ENCODE data around the gene FOXC2.

- TF ChIP-seq TARDBP (IDR thresholded peaks at IDR 0.05) (no peak), SUZ12 (IDR thresholded peaks at IDR 0.05) (no peak), FOXM1 (IDR thresholded peaks at IDR 0.05; ENCODE audit: borderline replicate concordance) (no peak), ELF4 (IDR thresholded peaks at IDR 0.05) (no peak), FOXK2 (IDR thresholded peaks at IDR 0.05) (no peak), ZNF384 (IDR thresholded peaks at IDR 0.05) (no peak), HDGF (IDR thresholded peaks at IDR 0.05; ENCODE audit: borderline replicate concordance) (no peak)
These were observed 39.3 kb downstream of the FOXC2 start for GRCh38 chr16:86605950-86606349.

Data from HEK293T (cell line).